RWPE1 (cell line): ENCODE measurements around the gene RIPOR3.

ENCODE experiments used
- CTCF ChIA-PET: fragments of 350-600 bp; sonication (Branson Sonifier 250); formaldehyde crosslinking; extraction: SDS; loops from one replicate; lab custom pipeline; 2021; lab: Yijun Ruan, JAX
- POLR2A ChIA-PET: fragments of 400-600 bp; formaldehyde crosslinking; extraction: SDS; loops from one replicate; lab custom pipeline; 2020; ENCODE audit warnings: antibody characterized with exemption; ENCODE audit not compliant: low non-redundant PET; lab: Yijun Ruan, JAX
- DNase-seq: peaks from one replicate; pipeline ENCODE4 v3.0.0; 2012; ENCODE audit warnings: low spot score
- H3K27ac ChIP-seq: fragments of 450-650 bp; 2 replicates; pipeline ENCODE4 v1.5.1; 2017
- TF ChIP-seq, protein P1 (sequence below): fragments of 450-650 bp; conservative IDR thresholded peaks from 2 replicates; pipeline ENCODE4 v1.5.1; 2017; ENCODE audit warnings: low read depth, mild to moderate bottlenecking

RIPOR3 gene

DNA sequence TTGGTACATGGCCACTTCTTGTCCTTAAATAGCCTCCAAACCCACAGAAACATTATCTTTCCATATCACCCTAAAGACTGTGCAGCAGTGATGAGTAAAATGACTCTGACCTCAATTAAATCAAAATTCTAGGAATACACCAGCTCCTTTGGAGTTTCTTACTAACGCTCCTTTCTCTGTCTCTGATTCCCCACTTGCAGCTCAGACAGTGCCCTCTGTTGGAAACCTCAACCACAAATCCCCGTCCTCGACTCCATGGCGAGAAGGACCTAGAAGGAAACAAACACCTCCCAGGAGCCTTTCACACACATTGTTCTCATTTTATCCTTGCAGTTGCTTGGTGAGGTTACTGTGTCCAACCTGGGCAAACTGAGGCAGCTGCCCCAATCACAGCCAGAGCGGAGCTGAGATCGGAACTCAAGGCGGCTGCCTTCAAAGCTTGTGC is 22.3 kb upstream of the RIPOR3 start:
- CTCF ChIA-PET, result interaction anchor here (0.6 kb wide), 2 partner anchors 201 to 275 kb away, joined by 3 read pairs; no protein-coding TSS in a partner anchor
- DNase-seq, result no peak
- POLR2A ChIA-PET, result no interaction called here
- TF ChIP-seq, protein P1, sequence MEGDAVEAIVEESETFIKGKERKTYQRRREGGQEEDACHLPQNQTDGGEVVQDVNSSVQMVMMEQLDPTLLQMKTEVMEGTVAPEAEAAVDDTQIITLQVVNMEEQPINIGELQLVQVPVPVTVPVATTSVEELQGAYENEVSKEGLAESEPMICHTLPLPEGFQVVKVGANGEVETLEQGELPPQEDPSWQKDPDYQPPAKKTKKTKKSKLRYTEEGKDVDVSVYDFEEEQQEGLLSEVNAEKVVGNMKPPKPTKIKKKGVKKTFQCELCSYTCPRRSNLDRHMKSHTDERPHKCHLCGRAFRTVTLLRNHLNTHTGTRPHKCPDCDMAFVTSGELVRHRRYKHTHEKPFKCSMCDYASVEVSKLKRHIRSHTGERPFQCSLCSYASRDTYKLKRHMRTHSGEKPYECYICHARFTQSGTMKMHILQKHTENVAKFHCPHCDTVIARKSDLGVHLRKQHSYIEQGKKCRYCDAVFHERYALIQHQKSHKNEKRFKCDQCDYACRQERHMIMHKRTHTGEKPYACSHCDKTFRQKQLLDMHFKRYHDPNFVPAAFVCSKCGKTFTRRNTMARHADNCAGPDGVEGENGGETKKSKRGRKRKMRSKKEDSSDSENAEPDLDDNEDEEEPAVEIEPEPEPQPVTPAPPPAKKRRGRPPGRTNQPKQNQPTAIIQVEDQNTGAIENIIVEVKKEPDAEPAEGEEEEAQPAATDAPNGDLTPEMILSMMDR, result no peak
- H3K27ac ChIP-seq, result no peak overlapping the region

DNA sequence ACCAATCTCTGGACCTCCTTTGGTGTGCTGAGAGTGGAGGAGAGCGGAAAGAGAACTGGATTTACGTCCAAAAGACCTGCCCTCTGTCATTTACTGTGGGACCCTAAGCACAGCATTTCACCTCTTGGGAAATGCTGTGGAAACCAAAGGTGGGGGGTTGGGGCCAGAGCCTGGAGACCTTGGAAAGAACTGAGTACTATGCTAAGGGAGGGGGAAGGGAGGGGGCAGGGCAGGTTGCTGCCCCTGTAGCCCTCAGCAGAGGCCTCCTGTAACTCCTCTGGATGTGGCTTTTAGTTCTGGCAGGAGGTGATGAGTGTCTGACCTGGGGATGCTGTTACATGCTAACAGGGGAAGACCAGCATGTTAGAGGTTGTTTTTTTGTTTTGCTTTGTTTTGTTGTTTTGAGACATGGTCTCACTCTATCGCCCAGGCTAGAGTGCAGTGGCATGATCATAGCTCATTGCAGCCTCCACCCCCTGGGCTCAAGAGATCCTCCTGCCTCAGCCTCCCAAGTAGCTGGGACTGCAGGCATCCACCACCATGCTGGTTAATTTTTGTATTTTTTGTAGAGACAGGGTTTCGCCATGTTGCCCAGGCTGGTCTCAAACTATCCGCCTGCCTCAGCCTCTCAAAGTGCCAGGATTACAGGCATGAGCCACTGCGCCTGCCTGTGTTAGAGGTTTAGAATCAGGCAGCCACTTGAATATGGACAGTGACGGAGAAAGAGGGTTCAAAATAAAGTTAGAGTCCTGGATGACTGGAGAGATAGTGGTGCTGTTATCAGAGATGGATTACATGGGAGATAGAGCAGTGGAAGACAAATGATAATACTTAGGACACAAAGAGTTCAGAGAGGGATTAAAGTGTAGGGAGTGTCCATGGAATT is 21.7 kb upstream of the RIPOR3 start:
- TF ChIP-seq, protein P1, result no peak
- ChIA-PET POLR2A (no interaction called here), CTCF (interaction anchor here (0.6 kb wide), 1 partner anchor 200 kb away, joined by 3 read pairs; no protein-coding TSS in a partner anchor)
- no peak for DNase-seq
- no peak overlapping the region for H3K27ac ChIP-seq

DNA sequence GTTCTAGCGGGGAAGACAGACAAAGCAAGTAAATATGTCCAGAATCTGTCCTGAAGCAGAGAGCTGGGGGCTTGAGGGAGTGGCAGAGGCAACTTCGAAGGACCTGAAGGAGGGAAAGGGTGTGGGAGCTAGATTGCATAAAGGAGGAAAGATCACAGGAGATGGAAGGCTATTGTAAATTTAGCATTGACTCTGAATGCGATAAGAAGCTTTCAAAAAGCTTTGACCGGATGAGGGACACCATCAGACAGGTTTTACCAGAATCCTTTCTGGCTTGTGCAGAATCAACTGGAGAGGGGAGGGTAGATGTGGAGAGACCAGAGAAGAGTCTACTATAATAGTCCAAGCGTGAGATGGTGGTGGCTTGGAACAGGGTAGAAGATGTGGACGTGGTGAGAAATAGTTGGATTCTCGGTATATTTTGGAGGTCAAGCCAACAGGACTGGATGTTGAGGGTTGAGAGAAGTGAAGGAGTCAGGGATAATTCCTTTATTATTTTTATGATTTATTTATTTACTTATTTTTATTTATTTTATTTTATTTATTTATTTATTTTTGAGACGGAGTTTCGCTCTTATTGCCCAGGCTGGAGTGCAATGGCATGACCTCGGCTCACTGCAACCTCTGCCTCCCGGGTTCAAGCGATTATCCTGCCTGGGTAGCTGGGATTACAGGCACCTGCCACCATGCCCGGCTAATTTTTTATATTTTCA is 19.9 kb upstream of the RIPOR3 start:
- no peak overlapping the region for H3K27ac ChIP-seq
- no peak for DNase-seq
- ChIA-PET CTCF (interaction anchor here (0.6 to 1.0 kb wide), 5 partner anchors 43 to 976 kb away, joined by 3 to 4 read pairs (median 3); no protein-coding TSS in a partner anchor), POLR2A (no interaction called here)
- TF ChIP-seq, protein P1, result no peak

DNA sequence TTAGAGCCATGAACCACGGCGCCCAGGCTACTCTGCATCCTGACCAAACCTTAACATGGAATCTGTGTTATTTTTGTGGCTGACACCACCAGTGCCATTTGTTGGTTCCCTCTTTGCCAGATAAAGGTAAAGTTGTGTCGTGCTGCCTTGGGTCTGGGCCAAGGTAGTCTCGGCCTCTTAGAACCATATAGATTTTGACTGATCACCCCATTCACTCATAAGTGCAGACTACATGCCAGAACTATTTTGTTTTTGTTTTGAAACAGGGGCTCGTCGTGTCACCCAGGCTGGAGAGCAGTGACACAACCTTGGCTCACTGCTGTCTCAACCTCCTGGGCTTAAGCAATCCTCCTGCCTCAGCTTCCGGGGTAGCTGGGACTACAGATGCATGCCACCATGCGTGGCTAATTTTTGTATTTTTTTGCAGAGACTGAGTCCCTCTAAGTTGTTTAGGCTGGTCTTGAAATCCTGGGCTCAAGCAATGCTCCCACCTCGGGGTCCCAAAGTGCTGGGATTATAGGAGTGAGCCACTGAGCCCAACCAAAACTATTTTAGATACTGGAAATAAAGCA is 19.2 kb upstream of the RIPOR3 start:
- H3K27ac ChIP-seq, result no peak overlapping the region
- no peak for DNase-seq
- ChIA-PET CTCF (interaction anchor here (0.6 to 0.8 kb wide), 4 partner anchors 29 to 976 kb away, joined by 3 to 4 read pairs (median 3); no protein-coding TSS in a partner anchor), POLR2A (no interaction called here)
- TF ChIP-seq, protein P1, result no peak

DNA sequence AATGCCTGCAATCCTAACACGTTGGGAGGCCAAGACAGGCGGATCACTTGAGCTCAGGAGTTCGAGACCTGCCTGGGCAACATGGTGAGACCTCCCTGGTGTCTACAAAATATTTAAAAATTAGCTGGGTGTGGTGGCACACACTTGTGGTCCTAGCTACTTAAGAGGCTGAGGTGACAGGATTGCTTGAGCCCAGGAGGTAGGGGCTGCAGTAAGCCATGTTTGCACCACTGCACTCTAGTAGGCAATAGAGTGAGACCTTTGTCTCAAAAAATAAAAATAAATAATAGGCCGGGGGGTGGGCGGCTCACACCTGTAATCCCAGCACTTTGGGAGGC is 18.3 kb upstream of the RIPOR3 start:
- POLR2A ChIA-PET, result no interaction called here
- DNase-seq, result no peak
- H3K27ac ChIP-seq, result no peak overlapping the region
- CTCF ChIA-PET, result interaction anchor here (1.5 kb wide), 1 partner anchor 14 kb away, joined by 3 read pairs; no protein-coding TSS in a partner anchor
- TF ChIP-seq, protein P1, result no peak
